Neural crest cell (in vitro differentiated cells): Measurements from ENCODE around the gene RPS6KL1. TPM values are rescaled to one million over a fixed set of nuclear protein-coding genes. Genes with fewer than 3 reads are reported as not detected.

ENCODE experiments used
- DNase-seq: peaks from one replicate; pipeline ENCODE4 v3.0.0; 2021; ENCODE audit warnings: low read depth, mixed read lengths, low spot score
- H3K27ac Mint-ChIP-seq: one replicate; pipeline ENCODE4 v1.8.0; 2021; ENCODE audit warnings: mild to moderate bottlenecking, mixed read lengths; ENCODE audit not compliant: unreplicated experiment
- H3K27me3 Mint-ChIP-seq: 2 replicates; pipeline ENCODE4 v1.8.0; 2021; ENCODE audit warnings: low read depth, mild to moderate bottlenecking, mixed read lengths
- H3K36me3 Mint-ChIP-seq: 2 replicates; pipeline ENCODE4 v1.8.0; 2021; ENCODE audit warnings: low read depth, mild to moderate bottlenecking, mixed read lengths
- H3K4me1 Mint-ChIP-seq: 2 replicates; pipeline ENCODE4 v1.8.0; 2021; ENCODE audit warnings: mixed read lengths
- H3K4me3 Mint-ChIP-seq: one replicate; pipeline ENCODE4 v1.8.0; 2021; ENCODE audit warnings: mild to moderate bottlenecking, mixed read lengths
- H3K9me3 Mint-ChIP-seq: 2 replicates; pipeline ENCODE4 v1.8.0; 2021; ENCODE audit warnings: mixed read lengths
- CTCF ChIP-seq: fragments of 200-600 bp; sonication (generic); conservative IDR thresholded peaks from 2 replicates; pipeline ENCODE4 v1.5.0; 2021; ENCODE audit warnings: antibody characterized with exemption, mild to moderate bottlenecking
- total RNA-seq: library from RNA; stranded (reverse); gene quantifications from 2 replicates; pipeline ENCODE4 v1.2.1, GENCODE V29; 2021

RPS6KL1 gene
- total RNA-seq, 1 donor from 2014 or later: 13.9 TPM

GRCh38 chr14:74909501-74909900 is 13.6 kb downstream of the RPS6KL1 start:
- Mint-ChIP-seq H3K4me3 (no peak overlapping the region), H3K36me3 (peaks cover 5% of the 10 kb centered on the region), H3K27ac (no peak overlapping the region), H3K9me3 (no peaks in the 10 kb centered on the region), H3K4me1 (peaks cover 4% of the 10 kb centered on the region), H3K27me3 (no peaks in the 10 kb centered on the region)
- no peak for TF ChIP-seq CTCF
- DNase-seq: no peak

- no peaks in the 10 kb centered on the region for H3K27me3 Mint-ChIP-seq
- peaks cover 6% of the 10 kb centered on the region for H3K36me3 Mint-ChIP-seq
- no peak for DNase-seq
- no peak overlapping the region for H3K4me3 Mint-ChIP-seq
- H3K4me1 Mint-ChIP-seq: no peaks in the 10 kb centered on the region
- no peak overlapping the region for H3K27ac Mint-ChIP-seq
- no peaks in the 10 kb centered on the region for H3K9me3 Mint-ChIP-seq
- TF ChIP-seq CTCF: no peak
Measured at GRCh38 chr14:74908861-74909341, 14.2 kb downstream of the RPS6KL1 start.

GRCh38 chr14:74907744-74908143 is 15.3 kb downstream of the RPS6KL1 start:
- no peak overlapping the region for H3K27ac Mint-ChIP-seq
- peaks cover 5% of the 10 kb centered on the region for H3K4me1 Mint-ChIP-seq
- DNase-seq: no peak
- H3K9me3 Mint-ChIP-seq: no peaks in the 10 kb centered on the region
- no peak for TF ChIP-seq CTCF
- peaks cover 10% of the 10 kb centered on the region for H3K36me3 Mint-ChIP-seq
- no peak overlapping the region for H3K4me3 Mint-ChIP-seq
- no peaks in the 10 kb centered on the region for H3K27me3 Mint-ChIP-seq

- Mint-ChIP-seq H3K9me3 (no peaks in the 10 kb centered on the region), H3K27me3 (no peaks in the 10 kb centered on the region)
- TF ChIP-seq CTCF: peak; percentile 18
Measured at GRCh38 chr14:74906925-74907521, 16.0 kb downstream of the RPS6KL1 start.

GRCh38 chr14:74905595-74906142 is 17.4 kb downstream of the RPS6KL1 start:
- TF ChIP-seq CTCF: peak; percentile 90
- peak; percentile 86 for DNase-seq
- H3K4me1 Mint-ChIP-seq: peaks cover 8% of the 10 kb centered on the region
- no peaks in the 10 kb centered on the region for H3K27me3 Mint-ChIP-seq
- peaks cover 13% of the 10 kb centered on the region for H3K36me3 Mint-ChIP-seq
- H3K27ac Mint-ChIP-seq: no peak overlapping the region
- no peaks in the 10 kb centered on the region for H3K9me3 Mint-ChIP-seq
- peak overlapping the region; percentile 41 for H3K4me3 Mint-ChIP-seq

More at GRCh38 chr14:74906925-74907521, 16.0 kb downstream of the RPS6KL1 start:
- DNase-seq: no peak
- Mint-ChIP-seq H3K36me3 (peaks cover 13% of the 10 kb centered on the region), H3K27ac (no peak overlapping the region), H3K4me1 (peaks cover 8% of the 10 kb centered on the region), H3K4me3 (no peak overlapping the region)
